LNCAP (cell line): ENCODE data around the gene TRIM13.

ENCODE experiments used
- CTCF ChIP-seq: fragments of 450-650 bp; IDR thresholded peaks from 2 replicates; pipeline ENCODE4 v1.5.1; 2017; ENCODE audit warnings: mild to moderate bottlenecking

TRIM13 gene

GRCh38 chr13:50025436-50025835 lies 28.6 kb downstream of the TRIM13 start:
- TF ChIP-seq CTCF, result no peak

GRCh38 chr13:50026788-50027473 lies 30.1 kb downstream of the TRIM13 start:
- no peak for TF ChIP-seq CTCF

DNA sequence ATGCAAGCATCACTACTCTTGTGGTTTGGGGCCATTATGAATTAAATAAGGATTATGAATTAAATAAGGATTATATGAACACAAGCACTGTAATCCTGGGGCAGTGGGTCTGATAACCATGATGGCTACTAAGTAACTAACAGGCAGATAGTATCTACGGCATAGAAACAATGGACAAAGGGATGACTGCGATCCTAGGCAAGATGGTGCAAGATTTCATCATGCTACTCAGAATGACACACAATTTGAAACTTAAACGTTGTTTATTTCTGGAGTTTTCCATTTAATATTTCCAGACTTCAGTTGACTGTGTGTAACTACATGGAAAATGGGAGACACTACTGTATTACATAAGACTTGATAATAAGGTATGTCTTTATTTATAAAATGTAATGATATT lies 33.5 kb downstream of the TRIM13 start:
- TF ChIP-seq CTCF, result no peak

DNA sequence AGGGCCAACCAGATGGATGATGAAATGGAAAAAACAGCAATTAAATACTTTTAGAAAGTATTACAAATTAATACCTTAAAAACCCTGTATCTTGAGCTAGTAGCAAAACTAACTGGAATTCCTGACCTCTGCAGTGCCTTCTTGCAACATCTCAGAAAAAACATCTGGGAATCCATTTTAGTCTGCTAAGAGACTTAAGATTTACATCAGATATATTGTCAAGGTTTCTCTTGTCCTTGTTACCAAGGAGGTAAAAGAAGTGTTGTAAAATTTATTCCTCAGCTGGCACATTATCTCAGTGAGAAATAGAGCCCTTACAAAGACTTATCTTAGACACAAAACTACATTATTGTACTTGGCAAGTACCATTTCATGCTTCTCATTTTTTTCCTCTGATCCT lies 36.9 kb downstream of the TRIM13 start:
- TF ChIP-seq CTCF, result no peak

DNA sequence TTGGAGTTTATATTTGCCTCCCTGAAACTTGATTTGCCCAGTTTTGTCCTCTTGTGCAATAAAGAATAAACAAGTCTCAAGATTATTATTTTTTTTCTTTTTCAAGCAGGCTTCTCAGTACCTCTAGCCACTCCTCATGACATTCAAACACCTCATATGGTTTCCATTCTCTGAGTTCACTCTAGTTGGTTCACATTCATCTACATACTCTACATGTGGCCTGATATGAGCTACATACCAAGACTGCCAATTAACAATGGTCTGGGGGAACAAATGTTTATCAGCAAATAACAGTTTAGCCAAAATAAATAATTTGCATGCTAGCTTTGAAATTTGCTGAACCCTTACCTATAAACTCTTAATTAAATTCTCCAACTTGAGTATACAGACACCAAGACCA lies 40.9 kb downstream of the TRIM13 start:
- no peak for TF ChIP-seq CTCF

GRCh38 chr13:50038266-50038665 lies 41.4 kb downstream of the TRIM13 start:
- no peak for TF ChIP-seq CTCF

GRCh38 chr13:50052478-50052877 lies 55.6 kb downstream of the TRIM13 start:
- no peak for TF ChIP-seq CTCF

- TF ChIP-seq CTCF, result no peak
Observed at GRCh38 chr13:50053844-50054243, 57.0 kb downstream of the TRIM13 start.
